HEK293 (cell line): ENCODE results near the gene KCNK6.

ENCODE experiments used
- CTCF ChIA-PET: fragments of 350-600 bp; formaldehyde crosslinking; extraction: SDS; loops from one replicate; lab custom pipeline; 2021; ENCODE audit warnings: antibody characterized with exemption; lab: Yijun Ruan, JAX
- POLR2A ChIA-PET: fragments of 300-600 bp; formaldehyde crosslinking; extraction: SDS; loops from one replicate; lab custom pipeline; 2020; ENCODE audit warnings: antibody characterized with exemption, inconsistent platforms; lab: Yijun Ruan, JAX
- H3K27ac ChIP-seq: fragments of 200-500 bp; sonication (Bioruptor generic); 2 replicates; pipeline ENCODE4 v1.5.1; 2014; ENCODE audit warnings: low read depth, low read length, control low read depth, inconsistent platforms; ENCODE audit errors: extremely low read depth
- H3K36me3 ChIP-seq, 2 experiments: fragments of 200-500 bp in 1 of 2; sonication (Bioruptor generic) in 1 of 2; 1 replicate in 1 of 2; 2 replicates in 1 of 2; pipeline ENCODE4 v1.5.1; 2014 to 2017; ENCODE audit warnings: inconsistent platforms in 2 of 2, low read length in 2 of 2; ENCODE audit not compliant: control insufficient read depth in 2 of 2, insufficient read depth in 1 of 2
- H3K4me1 ChIP-seq: fragments of 200-500 bp; sonication (Bioruptor generic); 2 replicates; pipeline ENCODE4 v1.5.1; 2014; ENCODE audit warnings: mild to moderate bottlenecking, low read length, inconsistent platforms; ENCODE audit not compliant: control insufficient read depth, insufficient read depth
- H3K4me3 ChIP-seq: 2 replicates; pipeline ENCODE4 v1.5.1; 2011; ENCODE audit warnings: low read depth, mild to moderate bottlenecking, control low read depth, low read length, moderate library complexity
- H3K9me3 ChIP-seq: fragments of 200-500 bp; sonication (Bioruptor generic); 2 replicates; pipeline ENCODE4 v1.5.1; 2014; ENCODE audit warnings: low read depth, low read length, inconsistent platforms; ENCODE audit not compliant: control insufficient read depth, insufficient read depth
- EGR2 ChIP-seq: fragments of 450-650 bp; formaldehyde crosslinking; IDR thresholded peaks from 2 replicates; pipeline ENCODE4 v1.5.1; 2016; ENCODE audit warnings: low read depth, missing biosample characterization, missing genetic modification characterization
- GLI2 ChIP-seq: fragments of 450-650 bp; formaldehyde crosslinking; IDR thresholded peaks from 2 replicates; pipeline ENCODE4; 2017; ENCODE audit warnings: missing biosample characterization, missing genetic modification characterization, low read depth, borderline replicate concordance
- GLIS2 ChIP-seq: fragments of 450-650 bp; formaldehyde crosslinking; IDR thresholded peaks from 2 replicates; pipeline ENCODE4 v1.5.1; 2016; ENCODE audit warnings: missing biosample characterization, missing genetic modification characterization
- HOXC10 ChIP-seq: sonication (generic); formaldehyde crosslinking; IDR thresholded peaks from 2 replicates; pipeline ENCODE4 v1.8.1; 2023; ENCODE audit warnings: mild to moderate bottlenecking, missing genetic modification reagents
- KLF17 ChIP-seq: fragments of 450-650 bp; formaldehyde crosslinking; IDR thresholded peaks from 2 replicates; pipeline ENCODE4 v1.5.1; 2016; ENCODE audit warnings: missing biosample characterization, missing genetic modification characterization
- KLF9 ChIP-seq: fragments of 450-650 bp; formaldehyde crosslinking; IDR thresholded peaks from 2 replicates; pipeline ENCODE4 v1.5.1; 2016; ENCODE audit warnings: missing biosample characterization, missing genetic modification characterization, low read depth
- MYNN ChIP-seq: fragments of 450-650 bp; formaldehyde crosslinking; IDR thresholded peaks from 2 replicates; pipeline ENCODE4 v1.5.1; 2016; ENCODE audit warnings: missing biosample characterization, missing genetic modification characterization, borderline replicate concordance
- OVOL3 ChIP-seq: fragments of 450-650 bp; formaldehyde crosslinking; IDR thresholded peaks from 2 replicates; pipeline ENCODE4 v1.5.1; 2016; ENCODE audit warnings: missing biosample characterization, missing genetic modification characterization
- PBX3 ChIP-seq: sonication (generic); formaldehyde crosslinking; IDR thresholded peaks from 2 replicates; pipeline ENCODE4 v1.8.1; 2022; ENCODE audit warnings: mild to moderate bottlenecking, moderate library complexity, missing genetic modification reagents
- SP7 ChIP-seq: fragments of 450-650 bp; formaldehyde crosslinking; IDR thresholded peaks from 2 replicates; pipeline ENCODE4 v1.5.1; 2016; ENCODE audit warnings: missing biosample characterization, missing genetic modification characterization
- ZBTB21 ChIP-seq: fragments of 450-650 bp; formaldehyde crosslinking; IDR thresholded peaks from 2 replicates; pipeline ENCODE4 v1.5.1; 2017; ENCODE audit warnings: missing biosample characterization, missing genetic modification characterization
- ZFP3 ChIP-seq: fragments of 450-650 bp; formaldehyde crosslinking; IDR thresholded peaks from 2 replicates; pipeline ENCODE4 v1.5.1; 2016; ENCODE audit warnings: low read depth, missing biosample characterization, missing genetic modification characterization
- ZFP69B ChIP-seq: fragments of 450-650 bp; formaldehyde crosslinking; IDR thresholded peaks from 2 replicates; pipeline ENCODE4 v1.5.1; 2016; ENCODE audit warnings: missing biosample characterization, missing genetic modification characterization
- ZNF292 ChIP-seq: fragments of 450-650 bp; formaldehyde crosslinking; IDR thresholded peaks from 2 replicates; pipeline ENCODE4 v1.5.1; 2016; ENCODE audit warnings: low read depth, missing biosample characterization, missing genetic modification characterization, borderline replicate concordance
- ZNF324 ChIP-seq: fragments of 450-650 bp; formaldehyde crosslinking; IDR thresholded peaks from 2 replicates; pipeline ENCODE4 v1.5.1; 2016; ENCODE audit warnings: missing biosample characterization, missing genetic modification characterization
- ZNF449 ChIP-seq: fragments of 450-650 bp; formaldehyde crosslinking; IDR thresholded peaks from 2 replicates; pipeline ENCODE4 v1.5.1; 2017; ENCODE audit warnings: missing biosample characterization, mild to moderate bottlenecking, missing genetic modification characterization, moderate library complexity
- ZNF48 ChIP-seq: fragments of 450-650 bp; formaldehyde crosslinking; IDR thresholded peaks from 2 replicates; pipeline ENCODE4 v1.5.1; 2016; ENCODE audit warnings: missing biosample characterization, missing genetic modification characterization
- ZNF514 ChIP-seq: fragments of 450-650 bp; formaldehyde crosslinking; IDR thresholded peaks from 2 replicates; pipeline ENCODE4 v1.5.1; 2016; ENCODE audit warnings: missing biosample characterization, missing genetic modification characterization
- ZNF549 ChIP-seq: fragments of 450-650 bp; IDR thresholded peaks from 2 replicates; pipeline ENCODE4 v1.5.1; 2018; ENCODE audit warnings: missing biosample characterization, missing genetic modification characterization, mild to moderate bottlenecking, inconsistent platforms, moderate library complexity
- ZNF639 ChIP-seq: fragments of 450-650 bp; formaldehyde crosslinking; IDR thresholded peaks from 2 replicates; pipeline ENCODE4 v1.5.1; 2016; ENCODE audit warnings: missing biosample characterization, missing genetic modification characterization
- ZNF658 ChIP-seq: fragments of 450-650 bp; formaldehyde crosslinking; IDR thresholded peaks from 2 replicates; pipeline ENCODE4; 2016; ENCODE audit warnings: missing biosample characterization, missing genetic modification characterization
- ZNF785 ChIP-seq: fragments of 450-650 bp; formaldehyde crosslinking; IDR thresholded peaks from 2 replicates; pipeline ENCODE4 v1.5.1; 2016; ENCODE audit warnings: missing biosample characterization, missing genetic modification characterization
- ZNF792 ChIP-seq: fragments of 450-650 bp; formaldehyde crosslinking; IDR thresholded peaks from 2 replicates; pipeline ENCODE4 v1.5.1; 2016; ENCODE audit warnings: missing biosample characterization, missing genetic modification characterization
- ZNF843 ChIP-seq: fragments of 450-650 bp; formaldehyde crosslinking; IDR thresholded peaks from 2 replicates; pipeline ENCODE4 v1.5.1; 2016; ENCODE audit warnings: missing biosample characterization, missing genetic modification characterization
- ZSCAN16 ChIP-seq: fragments of 450-650 bp; formaldehyde crosslinking; IDR thresholded peaks from 2 replicates; pipeline ENCODE4 v1.5.1; 2016; ENCODE audit warnings: missing biosample characterization, missing genetic modification characterization
- ZSCAN23 ChIP-seq: fragments of 450-650 bp; formaldehyde crosslinking; IDR thresholded peaks from 2 replicates; pipeline ENCODE4 v1.5.1; 2016; ENCODE audit warnings: missing biosample characterization, missing genetic modification characterization
- ZSCAN4 ChIP-seq: fragments of 450-650 bp; formaldehyde crosslinking; IDR thresholded peaks from 2 replicates; pipeline ENCODE4 v1.5.1; 2017; ENCODE audit warnings: missing biosample characterization, missing genetic modification characterization
- TF ChIP-seq, protein P1 (sequence below): fragments of 450-650 bp; formaldehyde crosslinking; IDR thresholded peaks from 2 replicates; pipeline ENCODE4 v1.5.1; 2016; ENCODE audit warnings: missing biosample characterization, missing genetic modification characterization

KCNK6 gene

DNA sequence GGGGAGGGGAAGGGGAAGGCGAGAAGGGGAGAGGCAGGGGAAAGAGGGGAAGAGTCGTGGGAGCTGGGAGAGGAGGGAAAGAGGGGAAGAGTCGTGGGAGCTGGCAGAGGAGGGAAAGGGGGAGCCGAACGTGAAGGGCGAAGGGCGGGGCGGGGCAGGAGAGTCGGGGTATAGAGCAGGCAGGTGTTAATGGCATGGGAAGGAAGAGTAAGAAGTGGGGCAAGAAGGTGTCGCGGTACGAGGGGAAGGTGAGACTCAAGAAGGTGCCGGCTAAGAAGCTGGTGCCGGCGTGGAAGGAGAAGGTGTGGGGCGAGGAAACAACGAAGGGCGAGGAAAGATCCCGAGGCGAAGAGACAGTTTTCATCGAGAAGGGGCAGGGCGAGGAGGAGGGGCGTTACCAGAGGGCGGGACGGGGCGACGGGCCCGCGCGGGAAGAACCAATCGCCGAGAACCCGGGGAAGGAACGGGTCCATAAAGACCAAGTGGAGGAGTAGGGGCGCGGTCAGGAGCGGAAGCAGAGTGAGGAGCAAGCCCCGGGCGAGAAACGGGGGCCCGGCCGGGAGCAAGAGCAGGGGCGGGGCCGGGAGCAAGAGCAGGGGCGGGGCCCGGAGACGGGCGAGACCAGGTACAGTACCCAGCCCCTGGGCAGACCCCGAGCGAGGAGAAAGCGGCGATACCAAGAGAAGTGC is 16.4 kb downstream of the KCNK6 start (continued):
- TF ChIP-seq MYNN (tag by site-specific recombination), result no peak
- TF ChIP-seq ZNF549 (tag by site-specific recombination), result no peak
- TF ChIP-seq, protein P1, sequence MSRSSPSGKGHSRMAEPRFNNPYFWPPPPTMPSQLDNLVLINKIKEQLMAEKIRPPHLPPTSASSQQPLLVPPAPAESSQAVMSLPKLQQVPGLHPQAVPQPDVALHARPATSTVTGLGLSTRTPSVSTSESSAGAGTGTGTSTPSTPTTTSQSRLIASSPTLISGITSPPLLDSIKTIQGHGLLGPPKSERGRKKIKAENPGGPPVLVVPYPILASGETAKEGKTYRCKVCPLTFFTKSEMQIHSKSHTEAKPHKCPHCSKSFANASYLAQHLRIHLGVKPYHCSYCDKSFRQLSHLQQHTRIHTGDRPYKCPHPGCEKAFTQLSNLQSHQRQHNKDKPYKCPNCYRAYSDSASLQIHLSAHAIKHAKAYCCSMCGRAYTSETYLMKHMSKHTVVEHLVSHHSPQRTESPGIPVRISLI (tag by site-specific recombination), result no peak
- TF ChIP-seq KLF9 (tag by site-specific recombination), result no peak; the same call in 1 of the 2 replicates
- no peak for TF ChIP-seq PBX3
- peak; percentile 55; the same call in 1 of the 2 replicates for TF ChIP-seq ZNF843
- TF ChIP-seq, all 188 proteins: peak for 64

GRCh38 chr19:38336638-38337359 is 17.2 kb downstream of the KCNK6 start:
- POLR2A ChIA-PET, result interaction anchor here (0.6 to 5.5 kb wide), 12 partner anchors 9 to 102 kb away, joined by 3 to 83 read pairs (median 8); partner anchors contain the start of genes GGN, PSMD8, SPINT2 and SPRED3
- peak overlapping the region; percentile 80 for H3K27ac ChIP-seq
- TF ChIP-seq ZNF48 (tag by site-specific recombination) (no peak), ZNF658 (tag by site-specific recombination) (no peak), ZBTB21 (tag by site-specific recombination) (peak; percentile 83), MYNN (tag by site-specific recombination) (no peak), ZFP69B (tag by site-specific recombination) (peak; percentile 95), ZNF449 (tag by site-specific recombination) (peak; percentile 30; the same call in 1 of the 2 replicates), ZSCAN16 (tag by site-specific recombination) (peak; percentile 45; the same call in 1 of the 2 replicates), ZNF324 (tag by site-specific recombination) (peak; percentile 94), SP7 (tag by site-specific recombination) (peak; percentile 72), KLF17 (tag by site-specific recombination) (peak; percentile 73), ZNF792 (tag by site-specific recombination) (peak; percentile 83; the same call in 1 of the 2 replicates), ZSCAN23 (tag by site-specific recombination) (peak; percentile 89; the same call in 1 of the 2 replicates), ZNF514 (tag by site-specific recombination) (no peak), ZNF292 (tag by site-specific recombination) (no peak), GLIS2 (tag by site-specific recombination) (peak; percentile 70), ZNF785 (tag by site-specific recombination) (peak; percentile 97), HOXC10 (CRISPR knock-in tag) (no peak), ZSCAN4 (peak; percentile 28; the same call in 1 of the 2 replicates), GLI2 (tag by site-specific recombination) (no peak), ZNF639 (tag by site-specific recombination) (peak; percentile 75), EGR2 (peak; percentile 98), OVOL3 (tag by site-specific recombination) (no peak), ZFP3 (tag by site-specific recombination) (0 out of 2 replicates have a peak, but pooled peaks have one; percentile 44)

More at GRCh38 chr19:38336638-38337359, 17.2 kb downstream of the KCNK6 start:
- Histone ChIP-seq H3K4me1 (peaks cover 14% of the 10 kb centered on the region), H3K36me3 (peaks cover 0 to 4% of the 10 kb centered on the region in 2 experiments; a peak in 1 of 3 replicates), H3K9me3 (no peaks in the 10 kb centered on the region), H3K4me3 (peak overlapping the region; percentile 66)
- CTCF ChIA-PET, result interaction anchor here (0.6 to 9.9 kb wide), 24 partner anchors 11 to 609 kb away, joined by 3 to 183 read pairs (median 5); partner anchors contain the start of genes FAM98C and PSMD8
